Nephron (organoid): ENCODE measurements around the gene RETREG3.
"Not testable (repeated sequence)": the region's sequence is repeated elsewhere in the genome, so short reads cannot be mapped to it uniquely, and the experiment has no call there.

Source experiments
- H3K27ac Mint-ChIP-seq, 3 experiments: 2 replicates each; pipeline ENCODE4 v1.8.0; 2020; ENCODE audit warnings: mixed read lengths in 3 of 3, mild to moderate bottlenecking in 2 of 3, moderate library complexity in 1 of 3
- H3K27me3 Mint-ChIP-seq: 2 replicates; pipeline ENCODE4 v1.8.0; 2021; ENCODE audit warnings: low read depth, mild to moderate bottlenecking, moderate library complexity, mixed read lengths
- H3K36me3 Mint-ChIP-seq: 2 replicates; pipeline ENCODE4 v1.8.0; 2020; ENCODE audit warnings: low read depth, mixed read lengths
- H3K4me1 Mint-ChIP-seq: 2 replicates; pipeline ENCODE4 v1.8.0; 2020; ENCODE audit warnings: mixed read lengths
- H3K4me3 Mint-ChIP-seq, 3 experiments: 2 replicates each; pipeline ENCODE4 v1.8.0; 2020; ENCODE audit warnings: mild to moderate bottlenecking in 3 of 3, mixed read lengths in 3 of 3, moderate library complexity in 2 of 3
- H3K9me3 Mint-ChIP-seq: 2 replicates; pipeline ENCODE4 v1.8.0; 2020; ENCODE audit warnings: mixed read lengths
- CTCF ChIP-seq, 3 experiments: fragments of 200-600 bp; sonication (generic); IDR thresholded peaks; one replicate each; pipeline ENCODE4 v1.5.0; 2021; ENCODE audit warnings: antibody characterized with exemption in 3 of 3; ENCODE audit not compliant: unreplicated experiment in 3 of 3

RETREG3 gene

GRCh38 chr17:42612013-42612412, 2.8 kb upstream of the RETREG3 start:
- peaks cover 10% of the 10 kb centered on the region for H3K4me1 Mint-ChIP-seq
- H3K27ac Mint-ChIP-seq = no peak overlapping the region
- TF ChIP-seq CTCF (IDR thresholded peaks at IDR 0.05; ENCODE audit: unreplicated experiment in 3 of 3) = no peak
- no peaks in the 10 kb centered on the region for H3K9me3 Mint-ChIP-seq
- H3K27me3 Mint-ChIP-seq = no peaks in the 10 kb centered on the region
- H3K4me3 Mint-ChIP-seq = peak overlapping the region; percentile 63 to 76 (median 64)
- peaks cover 34% of the 10 kb centered on the region for H3K36me3 Mint-ChIP-seq

GRCh38 chr17:42609814-42610801, 934 bp upstream of the RETREG3 start:
- H3K4me3 Mint-ChIP-seq = peak overlapping the region; percentile 99 to 100 (median 100)
- peak overlapping the region; percentile 74 to 99 (median 78) for H3K27ac Mint-ChIP-seq
- not testable (repeated sequence) for H3K9me3 Mint-ChIP-seq, H3K27me3 Mint-ChIP-seq
- peaks cover 27% of the 10 kb centered on the region for H3K36me3 Mint-ChIP-seq
- peaks cover 19% of the 10 kb centered on the region for H3K4me1 Mint-ChIP-seq

- peak overlapping the region; percentile 99 to 100 (median 100) for H3K4me3 Mint-ChIP-seq
- H3K9me3 Mint-ChIP-seq = no peaks in the 10 kb centered on the region
- H3K4me1 Mint-ChIP-seq = peaks cover 19% of the 10 kb centered on the region
- peaks cover 23% of the 10 kb centered on the region for H3K36me3 Mint-ChIP-seq
- no peak for TF ChIP-seq CTCF (IDR thresholded peaks at IDR 0.05; ENCODE audit: unreplicated experiment in 3 of 3)
- H3K27me3 Mint-ChIP-seq = no peaks in the 10 kb centered on the region
- H3K27ac Mint-ChIP-seq = peak overlapping the region; percentile 74 to 99 (median 88)
Measured at GRCh38 chr17:42608305-42609181, 631 bp downstream of the RETREG3 start.

GRCh38 chr17:42607769-42608168, 1.4 kb downstream of the RETREG3 start:
- no peak for TF ChIP-seq CTCF (IDR thresholded peaks at IDR 0.05; ENCODE audit: unreplicated experiment in 3 of 3)
- Mint-ChIP-seq H3K27ac (peak overlapping the region; percentile 74 to 99 (median 88)), H3K36me3 (peaks cover 24% of the 10 kb centered on the region), H3K9me3 (no peaks in the 10 kb centered on the region), H3K4me1 (peaks cover 24% of the 10 kb centered on the region), H3K4me3 (peak overlapping the region; percentile 99 to 100 (median 100)), H3K27me3 (no peaks in the 10 kb centered on the region)

GRCh38 chr17:42603318-42603717, 5.9 kb downstream of the RETREG3 start:
- Mint-ChIP-seq H3K27ac (no peak overlapping the region), H3K36me3 (peaks cover 17% of the 10 kb centered on the region), H3K27me3 (no peaks in the 10 kb centered on the region), H3K4me1 (peaks cover 20% of the 10 kb centered on the region), H3K9me3 (no peaks in the 10 kb centered on the region), H3K4me3 (peak overlapping the region in 1 of 3 experiments; percentile 28)
- TF ChIP-seq CTCF (IDR thresholded peaks at IDR 0.05; ENCODE audit: unreplicated experiment in 3 of 3) = no peak

- peaks cover 10% of the 10 kb centered on the region for H3K36me3 Mint-ChIP-seq
- no peaks in the 10 kb centered on the region for H3K9me3 Mint-ChIP-seq
- peaks cover 5% of the 10 kb centered on the region for H3K4me1 Mint-ChIP-seq
- no peak overlapping the region for H3K27ac Mint-ChIP-seq
- H3K4me3 Mint-ChIP-seq = no peak overlapping the region
- no peaks in the 10 kb centered on the region for H3K27me3 Mint-ChIP-seq
- TF ChIP-seq CTCF (IDR thresholded peaks at IDR 0.05; ENCODE audit: unreplicated experiment in 3 of 3) = no peak
Measured at GRCh38 chr17:42598905-42599304, 10.3 kb downstream of the RETREG3 start.
